Measurements from ENCODE around the gene MRPS22. TPM values are rescaled to one million over a fixed set of nuclear protein-coding genes. Genes with fewer than 3 reads are reported as not detected.

The MRPS22 gene
- total and polyA plus RNA-seq, 4 donors: 33.2 to 44.7 (median 40.2) TPM

DNA sequence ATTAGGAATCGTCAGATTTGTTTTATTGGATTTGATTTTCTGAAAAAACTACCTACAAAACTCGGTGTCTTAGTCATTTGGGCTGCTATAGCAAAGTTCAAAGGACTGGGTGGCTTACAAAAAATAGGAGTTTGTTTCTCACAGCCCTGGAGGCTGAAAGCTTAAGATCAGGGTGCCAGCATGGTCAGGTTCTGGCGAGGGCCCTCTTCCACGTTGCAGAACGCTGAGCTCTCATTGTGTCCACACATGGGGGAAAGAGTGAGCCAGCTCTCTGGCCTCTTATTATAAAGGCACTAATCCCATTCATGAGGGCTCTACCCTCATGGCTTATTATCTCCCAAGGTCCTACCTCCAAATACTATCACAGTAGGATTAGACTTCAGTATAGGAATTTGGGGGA, 40.6 kb upstream of the MRPS22 start:
- Histone ChIP-seq H3K36me3 (ENCODE audit: control insufficient read depth in 4 of 4, insufficient read depth in 4 of 4, low read length in 4 of 4) (no peaks in the 10 kb centered on the region), H3K4me1 (ENCODE audit: control insufficient read depth in 5 of 5, insufficient read depth in 5 of 5, low read length in 5 of 5) (no peaks in the 10 kb centered on the region), H3K9me3 (ENCODE audit: control insufficient read depth in 4 of 4, insufficient read depth in 3 of 4, low read length in 3 of 4) (no peaks in the 10 kb centered on the region), H3K27me3 (ENCODE audit: control insufficient read depth in 3 of 3, insufficient read depth in 3 of 3, low read length in 2 of 3) (no peaks in the 10 kb centered on the region), H3K27ac (ENCODE audit: low read depth in 1 of 2, low read length in 1 of 2) (no peak overlapping the region), H3K9ac (ENCODE audit: insufficient read depth in 1 of 2, low read length in 2 of 2) (no peak overlapping the region), H3K4me3 (no peak overlapping the region)
- WGBS, 2 donors: 88 to 93% methylated on average over 5 of the region's 5 CpGs
- DNase-seq (no peak), ATAC-seq (ENCODE audit: insufficient read depth, low FRiP score) (no peak)
- TF ChIP-seq, protein P1, sequence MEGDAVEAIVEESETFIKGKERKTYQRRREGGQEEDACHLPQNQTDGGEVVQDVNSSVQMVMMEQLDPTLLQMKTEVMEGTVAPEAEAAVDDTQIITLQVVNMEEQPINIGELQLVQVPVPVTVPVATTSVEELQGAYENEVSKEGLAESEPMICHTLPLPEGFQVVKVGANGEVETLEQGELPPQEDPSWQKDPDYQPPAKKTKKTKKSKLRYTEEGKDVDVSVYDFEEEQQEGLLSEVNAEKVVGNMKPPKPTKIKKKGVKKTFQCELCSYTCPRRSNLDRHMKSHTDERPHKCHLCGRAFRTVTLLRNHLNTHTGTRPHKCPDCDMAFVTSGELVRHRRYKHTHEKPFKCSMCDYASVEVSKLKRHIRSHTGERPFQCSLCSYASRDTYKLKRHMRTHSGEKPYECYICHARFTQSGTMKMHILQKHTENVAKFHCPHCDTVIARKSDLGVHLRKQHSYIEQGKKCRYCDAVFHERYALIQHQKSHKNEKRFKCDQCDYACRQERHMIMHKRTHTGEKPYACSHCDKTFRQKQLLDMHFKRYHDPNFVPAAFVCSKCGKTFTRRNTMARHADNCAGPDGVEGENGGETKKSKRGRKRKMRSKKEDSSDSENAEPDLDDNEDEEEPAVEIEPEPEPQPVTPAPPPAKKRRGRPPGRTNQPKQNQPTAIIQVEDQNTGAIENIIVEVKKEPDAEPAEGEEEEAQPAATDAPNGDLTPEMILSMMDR (IDR thresholded peaks at IDR 0.05; ENCODE audit: control extremely low read depth, extremely low read depth): no peak

DNA sequence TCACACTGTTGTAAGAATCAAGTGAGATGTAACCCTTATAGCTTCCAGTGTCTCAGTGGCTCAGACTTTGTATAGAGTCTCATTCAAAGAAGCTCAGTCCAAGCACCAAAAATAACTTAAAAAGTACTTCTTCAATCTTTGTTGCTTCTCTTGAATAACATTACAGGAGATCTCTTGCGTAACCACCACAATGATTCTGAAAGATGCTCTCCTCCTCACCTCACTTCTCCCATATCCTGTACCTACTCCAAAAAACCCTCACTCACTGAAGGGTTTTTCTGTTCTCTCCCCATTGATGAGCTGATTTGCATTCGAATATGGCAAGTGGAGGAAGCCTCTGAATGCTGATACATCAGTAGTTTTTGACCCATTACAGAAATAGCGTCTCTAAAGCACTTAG, 39.4 kb upstream of the MRPS22 start:
- Histone ChIP-seq H3K27me3 (ENCODE audit: control insufficient read depth in 3 of 3, insufficient read depth in 3 of 3, low read length in 2 of 3) (no peaks in the 10 kb centered on the region), H3K9ac (ENCODE audit: insufficient read depth in 1 of 2, low read length in 2 of 2) (no peak overlapping the region), H3K36me3 (ENCODE audit: control insufficient read depth in 4 of 4, insufficient read depth in 4 of 4, low read length in 4 of 4) (no peaks in the 10 kb centered on the region), H3K9me3 (ENCODE audit: control insufficient read depth in 4 of 4, insufficient read depth in 3 of 4, low read length in 3 of 4) (no peaks in the 10 kb centered on the region), H3K4me3 (no peak overlapping the region), H3K4me1 (ENCODE audit: control insufficient read depth in 5 of 5, insufficient read depth in 5 of 5, low read length in 5 of 5) (no peaks in the 10 kb centered on the region), H3K27ac (ENCODE audit: low read depth in 1 of 2, low read length in 1 of 2) (no peak overlapping the region)
- ATAC-seq (ENCODE audit: insufficient read depth, low FRiP score) (no peak), DNase-seq (no peak)
- WGBS, 2 donors: 86 to 90% methylated on average over 3 of the region's 3 CpGs
- TF ChIP-seq, protein P1 (IDR thresholded peaks at IDR 0.05; ENCODE audit: control extremely low read depth, extremely low read depth): no peak

DNA sequence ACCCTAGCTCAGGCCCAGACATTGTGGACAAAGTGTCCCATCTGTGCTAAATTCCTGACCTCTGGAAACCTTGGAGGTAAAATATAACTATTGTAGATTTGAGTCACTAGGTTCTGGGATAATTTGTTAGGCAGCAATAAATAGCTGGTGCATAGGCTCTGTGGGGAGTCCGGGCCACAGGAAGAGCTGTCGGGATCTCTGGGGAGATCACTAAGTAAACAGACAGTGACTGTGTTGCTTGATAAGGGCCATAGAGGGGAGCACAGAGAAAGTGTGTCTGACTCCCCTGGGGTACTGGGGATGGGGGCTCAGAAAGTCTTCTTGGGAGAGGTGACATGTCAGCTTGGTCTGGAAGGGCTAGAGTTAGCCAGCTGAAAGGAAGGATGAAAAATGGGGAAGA, 37.7 kb upstream of the MRPS22 start:
- ATAC-seq (ENCODE audit: insufficient read depth, low FRiP score): no peak

DNA sequence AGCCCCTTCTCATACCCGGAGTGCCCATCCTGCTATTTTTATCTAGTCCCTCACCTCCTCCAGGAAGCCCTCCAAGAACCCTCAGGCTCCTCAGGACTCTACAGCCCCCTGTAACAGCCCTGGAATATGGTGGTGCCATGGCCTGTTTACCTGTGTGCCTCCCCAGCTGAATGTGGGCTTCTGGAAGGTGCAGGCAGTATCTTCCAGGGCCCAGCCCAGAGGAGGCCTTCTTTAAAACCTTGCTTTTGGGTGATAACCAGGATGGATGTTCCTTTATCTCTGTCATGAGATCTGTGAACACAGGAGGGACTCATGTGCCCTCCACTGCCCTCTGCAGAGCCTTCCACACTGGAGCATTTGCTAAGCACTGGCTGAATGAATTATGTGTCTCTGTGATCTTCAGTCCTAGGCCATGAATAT, 36.7 kb upstream of the MRPS22 start:
- 78 to 89% methylated on average over 1 of the region's 1 CpG for WGBS, 2 donors
- TF ChIP-seq, protein P1 (IDR thresholded peaks at IDR 0.05; ENCODE audit: control extremely low read depth, extremely low read depth): no peak
- no peak for ATAC-seq (ENCODE audit: insufficient read depth, low FRiP score)

More for the DNA sequence above, 37.7 kb upstream of the MRPS22 start:
- DNase-seq: no peak
- Histone ChIP-seq H3K27me3 (ENCODE audit: control insufficient read depth in 3 of 3, insufficient read depth in 3 of 3, low read length in 2 of 3) (no peaks in the 10 kb centered on the region), H3K27ac (ENCODE audit: low read depth in 1 of 2, low read length in 1 of 2) (no peak overlapping the region), H3K9ac (ENCODE audit: insufficient read depth in 1 of 2, low read length in 2 of 2) (no peak overlapping the region), H3K36me3 (ENCODE audit: control insufficient read depth in 4 of 4, insufficient read depth in 4 of 4, low read length in 4 of 4) (no peaks in the 10 kb centered on the region), H3K9me3 (ENCODE audit: control insufficient read depth in 4 of 4, insufficient read depth in 3 of 4, low read length in 3 of 4) (no peaks in the 10 kb centered on the region), H3K4me1 (ENCODE audit: control insufficient read depth in 5 of 5, insufficient read depth in 5 of 5, low read length in 5 of 5) (no peaks in the 10 kb centered on the region), H3K4me3 (no peak overlapping the region)
- WGBS, 2 donors: 69 to 72% methylated on average over 2 of the region's 2 CpGs
- TF ChIP-seq, protein P1 (IDR thresholded peaks at IDR 0.05; ENCODE audit: control extremely low read depth, extremely low read depth): no peak

More for the DNA sequence above, 36.7 kb upstream of the MRPS22 start:
- Histone ChIP-seq H3K4me1 (ENCODE audit: control insufficient read depth in 5 of 5, insufficient read depth in 5 of 5, low read length in 5 of 5) (no peaks in the 10 kb centered on the region), H3K27ac (ENCODE audit: low read depth in 1 of 2, low read length in 1 of 2) (no peak overlapping the region), H3K36me3 (ENCODE audit: control insufficient read depth in 4 of 4, insufficient read depth in 4 of 4, low read length in 4 of 4) (no peaks in the 10 kb centered on the region), H3K4me3 (no peak overlapping the region), H3K9ac (ENCODE audit: insufficient read depth in 1 of 2, low read length in 2 of 2) (no peak overlapping the region), H3K27me3 (ENCODE audit: control insufficient read depth in 3 of 3, insufficient read depth in 3 of 3, low read length in 2 of 3) (no peaks in the 10 kb centered on the region), H3K9me3 (ENCODE audit: control insufficient read depth in 4 of 4, insufficient read depth in 3 of 4, low read length in 3 of 4) (no peaks in the 10 kb centered on the region)
- no peak for DNase-seq
